ENCODE data around the gene CDSN.
"Not testable (repeated sequence)": the region's sequence is repeated elsewhere in the genome, so short reads cannot be mapped to it uniquely, and the experiment has no call there.

CDSN gene, protein sequence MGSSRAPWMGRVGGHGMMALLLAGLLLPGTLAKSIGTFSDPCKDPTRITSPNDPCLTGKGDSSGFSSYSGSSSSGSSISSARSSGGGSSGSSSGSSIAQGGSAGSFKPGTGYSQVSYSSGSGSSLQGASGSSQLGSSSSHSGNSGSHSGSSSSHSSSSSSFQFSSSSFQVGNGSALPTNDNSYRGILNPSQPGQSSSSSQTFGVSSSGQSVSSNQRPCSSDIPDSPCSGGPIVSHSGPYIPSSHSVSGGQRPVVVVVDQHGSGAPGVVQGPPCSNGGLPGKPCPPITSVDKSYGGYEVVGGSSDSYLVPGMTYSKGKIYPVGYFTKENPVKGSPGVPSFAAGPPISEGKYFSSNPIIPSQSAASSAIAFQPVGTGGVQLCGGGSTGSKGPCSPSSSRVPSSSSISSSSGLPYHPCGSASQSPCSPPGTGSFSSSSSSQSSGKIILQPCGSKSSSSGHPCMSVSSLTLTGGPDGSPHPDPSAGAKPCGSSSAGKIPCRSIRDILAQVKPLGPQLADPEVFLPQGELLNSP

DNA sequence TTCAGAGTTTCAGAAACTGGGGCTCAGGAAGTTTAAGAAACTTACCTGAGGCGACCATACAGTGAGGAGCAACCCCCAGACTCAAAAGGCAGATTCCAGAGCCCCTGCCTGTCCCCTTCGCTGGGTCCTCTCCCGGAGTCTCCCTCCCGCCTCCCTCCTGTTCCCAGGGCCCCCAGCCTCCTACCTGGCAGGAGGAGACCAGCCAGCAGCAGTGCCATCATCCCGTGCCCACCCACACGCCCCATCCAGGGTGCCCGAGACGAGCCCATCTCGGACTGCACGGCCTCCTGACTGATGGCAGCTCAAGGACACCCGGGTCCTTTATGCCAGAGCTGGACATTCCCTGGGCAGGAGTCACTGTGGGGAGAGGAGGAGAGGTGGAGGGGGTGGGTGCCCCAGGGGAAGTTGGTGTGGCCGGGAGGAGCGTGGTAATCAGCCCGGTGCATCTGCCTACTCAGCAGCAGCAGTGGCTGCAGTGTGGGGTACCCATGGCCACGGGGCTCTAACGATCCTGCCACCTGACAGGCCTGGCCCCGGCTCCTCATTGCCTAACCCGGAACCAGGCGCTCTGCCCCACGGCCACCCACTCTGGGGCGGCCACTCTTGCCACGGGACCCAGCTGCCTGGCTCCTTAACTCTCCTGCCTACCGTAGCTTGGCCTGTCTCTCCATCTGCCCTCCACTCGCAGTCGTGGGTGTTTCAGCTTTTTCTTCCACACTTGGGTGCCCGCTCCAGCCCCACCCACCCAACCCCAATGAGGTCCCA lies at the start of gene CDSN:
Gene CDSN (minus strand): TSS at position 296 of the 765 bp plus-strand sequence. CDS start 27 bp downstream, at position 269.
- DNase-seq (ENCODE audit: low read depth in 2 of 2), result no peak

DNA sequence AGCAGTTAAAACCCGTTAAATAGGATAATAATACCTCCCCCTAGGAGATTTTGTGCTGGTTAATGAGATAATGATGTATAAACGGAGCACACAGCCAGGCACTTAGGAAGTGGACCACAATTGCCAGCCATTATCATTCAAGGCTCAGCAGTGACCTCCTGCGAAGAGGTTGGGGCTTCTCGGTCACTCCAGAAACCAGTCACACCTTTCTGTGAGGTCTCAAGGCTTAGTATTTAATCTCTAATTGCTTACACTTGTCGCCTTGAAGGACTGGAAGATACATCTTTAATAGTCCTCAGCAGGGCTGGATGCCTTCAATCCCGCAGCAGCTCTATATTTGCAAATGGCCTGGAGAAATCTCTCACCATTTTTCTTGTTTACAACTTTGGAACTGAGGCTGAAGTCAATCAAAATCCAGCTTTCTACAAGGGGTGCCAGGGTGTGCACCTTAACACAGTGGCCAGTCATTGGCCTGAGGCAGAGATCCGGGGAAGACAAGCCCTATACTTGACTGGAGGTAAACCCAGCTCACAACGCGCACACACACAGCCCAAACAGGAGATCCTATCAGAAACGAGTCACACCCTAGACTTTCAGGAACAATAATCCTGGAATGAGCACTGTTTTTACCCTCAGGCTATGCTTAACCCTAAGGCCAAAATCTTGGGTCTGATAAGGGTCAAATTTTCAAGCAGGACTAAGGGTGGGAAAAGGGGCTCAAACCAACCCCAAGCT lies 49.0 kb upstream of the CDSN start:
- no peak for DNase-seq (ENCODE audit: low read depth in 2 of 2)

DNA sequence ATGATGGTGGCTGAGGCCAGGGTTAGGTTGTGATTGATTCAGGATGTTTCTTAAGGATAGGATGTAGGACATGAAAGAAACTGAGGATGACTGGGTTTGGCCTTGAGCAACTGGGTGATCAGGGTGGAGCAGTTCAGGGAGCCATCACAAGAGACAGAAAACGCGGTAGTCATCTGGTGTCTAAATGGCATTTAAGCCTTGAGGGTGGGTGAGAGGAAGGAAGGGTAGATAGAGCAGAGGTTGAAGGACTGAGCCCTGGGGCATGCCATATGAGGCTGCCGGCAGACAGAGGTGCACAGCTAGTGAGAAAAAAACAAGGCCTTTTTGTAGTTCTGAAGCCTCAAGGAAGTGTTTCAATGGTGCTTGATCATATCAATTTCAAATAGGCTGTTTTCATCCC lies 48.4 kb upstream of the CDSN start:
- DNase-seq (ENCODE audit: low read depth in 2 of 2), result no peak

DNA sequence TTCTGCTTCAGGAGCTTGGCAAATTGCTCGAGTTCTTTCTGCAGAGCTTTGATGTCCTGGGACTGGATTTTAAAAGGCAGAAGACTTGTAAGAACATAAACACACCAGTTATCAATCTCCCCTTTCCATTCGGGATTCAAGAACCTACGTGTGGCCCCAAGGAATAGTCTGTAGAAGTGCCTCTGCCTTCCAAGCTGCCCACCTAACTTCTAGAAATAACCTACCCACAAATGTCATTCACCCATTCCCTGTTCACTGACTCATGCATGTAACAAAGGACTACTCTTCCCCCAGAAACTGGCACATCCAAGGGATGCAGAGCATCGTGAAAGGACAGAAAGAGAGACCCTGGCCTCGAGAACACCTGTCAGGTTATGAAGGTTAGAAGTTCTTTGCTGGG lies 45.7 kb upstream of the CDSN start:
- no peak for DNase-seq (ENCODE audit: low read depth in 2 of 2)

DNA sequence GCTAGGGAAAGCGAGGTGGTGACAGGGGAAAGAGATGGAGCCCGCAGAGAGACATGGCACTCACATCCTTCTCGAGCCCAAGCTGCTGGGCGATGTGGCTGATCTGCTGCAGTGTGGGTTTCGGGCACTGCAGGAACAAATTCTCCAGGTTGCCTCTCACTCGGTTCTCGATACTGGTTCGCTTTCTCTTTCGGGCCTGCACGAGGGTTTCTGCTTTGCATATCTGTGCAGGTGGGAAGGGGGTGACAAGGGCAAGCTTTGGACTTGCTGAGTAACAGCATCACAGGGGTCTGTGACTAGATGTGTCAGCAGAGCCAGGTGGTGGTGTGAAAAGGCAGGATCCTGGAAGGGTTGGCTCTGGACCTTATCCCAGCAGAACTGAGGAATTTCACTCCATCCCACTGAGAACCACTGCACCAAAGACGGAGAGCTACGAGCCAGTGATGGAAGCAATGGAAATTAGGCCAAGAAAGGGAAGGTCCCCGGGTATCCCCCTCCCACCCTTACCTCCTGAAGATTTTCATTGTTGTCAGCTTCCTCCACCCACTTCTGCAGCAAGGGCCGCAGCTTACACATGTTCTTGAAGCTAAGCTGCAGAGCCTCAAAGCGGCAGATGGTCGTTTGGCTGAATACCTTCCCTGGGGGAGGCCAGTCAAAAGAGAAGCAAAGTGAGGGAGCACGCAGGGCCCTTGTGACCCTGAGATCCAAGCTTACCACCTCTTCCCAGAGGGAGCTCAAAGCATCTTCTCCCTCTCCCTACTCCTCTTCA lies 45.0 kb upstream of the CDSN start:
- DNase-seq (ENCODE audit: low read depth in 2 of 2), result not testable (repeated sequence)

DNA sequence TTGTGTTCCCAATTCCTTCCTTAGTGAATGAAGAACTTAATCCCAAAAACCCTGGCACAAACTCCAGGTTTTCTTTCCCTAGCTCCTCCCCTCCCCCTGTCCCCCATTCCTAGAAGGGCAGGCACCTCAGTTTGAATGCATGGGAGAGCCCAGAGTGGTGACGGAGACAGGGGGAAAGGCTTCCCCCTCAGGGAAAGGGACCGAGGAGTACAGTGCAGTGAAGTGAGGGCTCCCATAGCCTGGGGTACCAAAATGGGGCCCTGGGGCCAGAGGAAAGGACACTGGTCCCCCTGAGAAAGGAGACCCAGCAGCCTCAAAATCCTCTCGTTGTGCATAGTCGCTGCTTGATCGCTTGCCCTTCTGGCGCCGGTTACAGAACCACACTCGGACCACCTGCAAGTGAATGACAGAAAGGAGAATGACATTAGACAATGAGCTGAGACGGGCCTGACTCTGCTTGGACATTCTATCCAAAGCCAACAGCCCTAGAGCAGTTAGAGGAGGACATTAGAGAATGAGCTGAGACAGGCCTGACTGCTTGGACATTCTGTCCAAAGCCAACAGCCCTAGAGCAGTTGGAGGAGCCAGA lies 44.3 kb upstream of the CDSN start:
- DNase-seq (ENCODE audit: low read depth in 2 of 2), result not testable (repeated sequence)

DNA sequence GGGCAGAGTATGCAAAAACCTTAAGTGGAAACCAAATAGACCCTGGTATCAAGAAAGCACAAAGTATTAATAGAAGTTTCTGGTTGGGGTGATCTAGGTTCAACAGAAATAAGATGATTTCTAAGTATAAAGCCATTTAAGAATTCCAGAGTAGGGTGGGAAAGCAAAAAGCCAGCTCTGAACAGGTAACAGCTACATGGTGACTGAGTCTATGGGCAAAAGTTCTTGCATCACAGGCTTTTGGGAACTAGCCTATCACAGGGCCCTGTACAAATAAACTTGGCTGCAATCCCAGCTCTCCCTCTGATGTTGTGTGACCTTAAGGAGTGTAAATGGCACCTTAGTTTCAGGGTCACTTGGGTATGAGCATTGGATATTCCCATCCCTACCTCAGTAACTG lies 43.7 kb upstream of the CDSN start:
- DNase-seq (ENCODE audit: low read depth in 2 of 2), result no peak

DNA sequence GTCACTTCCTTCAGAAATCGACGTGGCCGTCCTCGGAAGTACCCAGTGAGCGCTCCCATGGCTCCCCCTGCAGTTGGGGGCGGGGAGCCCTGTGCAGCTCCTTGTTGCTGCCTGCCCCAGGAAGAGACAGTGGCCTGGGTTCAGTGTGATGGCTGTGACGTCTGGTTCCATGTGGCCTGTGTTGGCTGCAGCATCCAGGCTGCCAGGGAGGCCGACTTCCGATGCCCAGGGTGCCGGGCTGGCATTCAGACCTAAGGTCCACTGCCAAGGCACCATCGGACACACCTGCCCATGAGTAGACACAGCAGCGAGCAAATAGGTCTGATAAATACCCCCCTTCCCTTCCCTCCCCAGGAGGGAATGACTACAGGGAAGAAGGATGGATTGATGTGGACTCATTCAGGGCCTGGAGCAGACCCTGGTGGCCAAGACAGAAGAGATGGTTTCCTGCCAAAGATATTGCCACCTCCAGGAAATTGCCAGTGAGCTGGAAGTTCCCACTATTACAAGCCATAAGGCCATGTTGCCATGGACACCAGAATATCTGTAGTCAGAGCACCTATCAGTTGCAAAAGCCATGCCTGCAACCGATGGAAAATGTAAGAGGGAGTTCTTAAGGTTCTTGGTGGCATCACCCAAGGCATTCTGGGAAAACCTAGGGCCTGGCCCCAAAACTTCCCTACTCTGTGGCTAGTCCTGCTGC lies 42.4 kb upstream of the CDSN start:
- no peak for DNase-seq (ENCODE audit: low read depth in 2 of 2)

DNA sequence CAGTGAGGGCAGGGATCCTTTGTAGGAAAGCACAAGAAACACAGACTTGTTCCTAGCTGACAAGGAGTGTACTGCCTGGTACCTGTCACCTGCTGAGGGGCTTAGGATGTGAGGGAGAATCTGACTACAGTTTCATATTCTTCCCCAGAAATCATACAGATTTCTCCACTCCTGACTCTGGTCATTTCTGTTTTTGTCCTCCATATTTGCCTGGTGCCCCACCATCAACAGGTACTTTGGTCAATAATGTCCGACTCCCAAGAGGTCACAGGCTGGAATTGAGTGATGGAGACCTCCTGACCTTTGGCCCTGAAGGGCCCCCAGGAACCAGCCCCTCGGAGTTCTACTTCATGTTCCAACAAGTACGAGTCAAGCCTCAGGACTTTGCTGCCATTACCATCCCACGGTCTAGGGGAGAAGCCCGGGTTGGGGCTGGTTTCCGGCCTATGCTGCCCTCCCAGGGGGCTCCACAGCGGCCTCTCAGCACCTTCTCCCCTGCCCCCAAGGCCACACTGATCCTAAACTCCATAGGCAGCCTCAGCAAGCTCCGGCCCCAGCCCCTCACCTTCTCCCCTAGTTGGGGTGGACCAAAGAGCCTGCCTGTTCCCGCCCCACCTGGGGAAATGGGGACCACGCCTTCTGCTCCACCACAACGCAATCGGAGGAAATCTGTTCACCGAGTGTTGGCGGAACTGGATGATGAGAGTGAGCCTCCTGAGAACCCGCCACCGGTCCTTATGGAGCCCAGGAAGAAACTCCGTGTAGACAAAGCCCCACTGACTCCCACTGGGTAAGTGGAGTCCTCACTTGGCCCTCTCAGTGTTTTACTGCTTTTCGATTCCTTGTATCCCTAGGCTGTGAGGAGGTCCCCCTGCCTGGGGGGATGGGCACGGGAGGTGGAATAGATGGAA lies 41.2 kb upstream of the CDSN start:
- DNase-seq (ENCODE audit: low read depth in 2 of 2), result no peak

DNA sequence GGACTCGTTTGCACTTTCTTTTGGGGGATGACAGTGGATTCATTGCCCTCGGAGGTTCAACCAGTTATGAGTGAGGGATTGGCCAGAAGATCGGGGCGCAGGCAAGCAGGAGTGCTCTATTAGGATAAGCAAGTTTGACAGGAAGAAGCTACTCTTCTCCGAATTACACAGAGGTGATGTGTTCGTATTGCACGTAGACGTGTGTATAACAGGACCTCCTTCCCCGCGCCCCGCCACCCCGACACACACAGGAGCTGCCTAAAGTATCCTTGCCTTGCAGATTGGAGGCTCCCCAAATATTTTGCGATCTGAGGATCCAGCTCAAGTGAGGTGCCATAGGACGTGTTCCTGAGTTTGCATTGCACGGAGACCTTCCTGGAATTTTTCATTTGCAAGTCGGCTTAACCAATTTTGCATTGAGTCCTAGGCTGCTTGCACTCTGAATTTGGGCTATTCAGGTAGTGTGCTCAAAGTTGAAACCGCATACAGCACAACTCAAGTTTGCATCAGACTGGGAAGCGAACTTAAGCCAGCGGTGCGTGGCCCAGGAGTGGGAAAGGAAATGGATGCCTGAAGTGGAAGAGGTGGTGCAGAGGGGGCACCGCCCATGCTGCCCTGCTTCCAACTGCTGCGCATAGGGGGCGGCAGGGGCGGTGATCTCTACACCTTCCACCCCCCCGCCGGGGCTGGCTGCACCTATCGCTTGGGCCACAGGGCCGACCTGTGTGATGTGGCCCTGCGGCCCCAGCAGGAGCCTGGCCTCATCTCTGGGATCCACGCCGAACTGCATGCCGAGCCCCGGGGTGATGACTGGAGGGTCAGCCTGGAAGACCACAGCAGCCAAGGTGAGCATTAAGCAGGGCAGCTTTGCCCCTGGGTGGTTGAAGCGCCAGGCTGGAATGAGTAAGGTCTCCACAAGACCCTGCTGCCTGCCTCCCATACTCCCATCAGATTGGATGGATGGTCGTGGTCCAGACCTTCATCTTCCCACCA lies 38.9 kb upstream of the CDSN start:
- DNase-seq (ENCODE audit: low read depth in 2 of 2), result peak in 1 of 2 donors; percentile 13

DNA sequence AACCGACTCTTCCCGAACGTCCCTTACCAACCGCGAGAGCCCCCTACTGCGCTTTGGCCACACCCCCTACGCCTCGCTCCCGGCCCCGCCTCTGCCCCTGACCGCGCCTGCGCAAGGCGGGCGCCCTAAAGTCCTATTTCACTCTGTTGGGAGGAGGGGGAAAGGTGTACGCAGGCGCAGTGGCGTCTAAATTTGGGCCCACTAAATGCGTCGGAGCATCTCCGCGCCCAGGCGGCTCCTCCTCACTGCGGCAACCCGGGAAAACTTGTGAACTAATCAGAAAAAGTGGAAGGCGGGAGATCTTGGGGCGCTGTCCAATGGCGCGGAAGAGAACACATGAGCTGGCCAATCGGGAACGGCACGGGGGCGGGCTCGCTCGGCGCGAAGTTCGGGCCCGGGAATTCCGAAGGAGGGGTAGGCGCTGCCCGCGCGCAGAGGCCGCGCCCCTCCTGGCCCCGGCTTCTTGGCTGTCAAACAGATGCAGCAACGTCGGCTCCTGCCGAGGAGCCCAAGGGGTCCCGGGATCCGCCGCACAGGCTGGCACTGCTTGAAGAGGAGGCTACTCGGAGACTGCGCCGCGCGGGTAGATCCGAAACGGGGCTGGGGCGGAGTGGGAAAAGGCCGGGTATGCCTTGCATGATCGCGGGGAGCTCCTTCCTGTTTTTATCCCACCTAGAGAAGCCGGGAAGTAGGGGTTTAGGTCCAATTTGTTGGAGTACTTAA lies 38.1 kb upstream of the CDSN start, which contains the start of gene TCF19:
Gene TCF19 (plus strand): TSS at position 450 of the 723 bp plus-strand sequence. CDS start 881 bp downstream, outside the sequence.
- peak; percentile 96 to 99 for DNase-seq (ENCODE audit: low read depth in 2 of 2)

DNA sequence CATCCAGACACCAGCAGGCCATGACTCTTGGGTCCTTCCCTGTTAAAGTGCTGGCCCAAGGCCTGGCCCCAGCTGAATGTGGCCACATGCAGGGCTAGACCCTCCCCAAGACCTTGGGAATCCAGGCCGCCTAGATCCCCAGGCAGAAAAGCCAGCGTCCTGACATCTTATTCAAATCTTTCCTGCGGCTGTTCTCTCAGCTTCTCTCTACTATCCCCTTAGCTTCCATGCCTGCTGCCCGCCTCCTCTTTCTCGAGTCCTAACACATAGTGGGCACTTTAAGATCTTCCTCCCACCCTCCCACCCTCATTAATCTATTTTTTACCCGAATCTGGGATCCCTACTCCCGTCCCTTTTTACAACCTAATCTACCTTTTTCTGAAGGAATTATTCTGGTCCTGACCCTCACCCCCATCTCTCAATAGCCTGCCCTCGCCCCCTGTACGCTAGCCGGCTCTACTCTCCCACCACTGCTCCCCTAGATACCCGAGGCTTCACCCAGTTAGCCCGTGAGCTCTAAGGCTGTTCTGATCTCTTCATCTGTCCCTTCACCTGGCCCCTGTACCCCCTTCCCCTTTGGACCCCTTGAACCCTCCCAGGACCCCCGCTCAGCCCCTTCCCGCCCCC lies 37.4 kb upstream of the CDSN start, which contains the start of gene CCHCR1:
Gene CCHCR1 (minus strand): TSS at position 290 of the 627 bp plus-strand sequence. CDS start 202 bp downstream, at position 88.
- DNase-seq (ENCODE audit: low read depth in 2 of 2), result no peak

DNA sequence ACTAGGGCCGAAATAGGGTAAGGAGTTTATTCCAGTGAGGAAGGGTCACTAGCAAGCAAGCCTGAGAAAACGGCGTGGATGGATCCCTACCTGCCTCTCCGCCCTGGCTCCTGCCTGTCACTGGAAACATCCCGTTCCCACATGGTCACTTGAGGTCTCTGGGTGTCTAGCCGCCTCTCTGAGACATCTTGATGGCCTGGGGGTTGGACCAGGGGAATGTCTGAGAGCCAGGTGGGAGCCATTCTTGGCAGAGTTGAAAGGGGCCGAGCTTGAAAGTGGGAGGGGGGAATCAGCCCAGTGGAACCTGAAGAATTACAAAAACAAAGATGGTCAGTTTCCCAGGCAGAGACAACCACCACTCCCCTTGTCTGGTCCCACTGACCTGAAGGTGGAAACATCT lies 36.4 kb upstream of the CDSN start:
- no peak for DNase-seq (ENCODE audit: low read depth in 2 of 2)

DNA sequence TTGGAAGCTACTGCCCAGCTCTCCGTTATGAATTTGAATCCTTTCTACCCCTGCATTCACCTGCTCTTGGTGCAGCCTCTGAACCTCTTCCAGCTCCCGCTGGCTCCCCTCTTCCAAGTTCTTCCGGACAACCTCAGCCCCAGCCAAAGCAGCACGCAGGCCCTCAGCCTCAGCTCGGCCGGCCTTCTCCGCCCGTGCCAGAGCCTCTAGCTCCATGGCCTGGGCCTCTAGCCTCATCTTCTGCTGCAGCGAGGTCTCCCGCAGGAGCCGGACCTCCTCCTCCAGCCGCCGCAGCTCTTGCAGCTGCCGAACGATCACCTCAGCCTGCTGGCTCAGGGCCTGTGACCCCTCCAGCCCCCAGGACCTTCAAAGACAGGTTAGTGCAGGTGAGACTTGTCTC lies 34.2 kb upstream of the CDSN start:
- no peak for DNase-seq (ENCODE audit: low read depth in 2 of 2)

DNA sequence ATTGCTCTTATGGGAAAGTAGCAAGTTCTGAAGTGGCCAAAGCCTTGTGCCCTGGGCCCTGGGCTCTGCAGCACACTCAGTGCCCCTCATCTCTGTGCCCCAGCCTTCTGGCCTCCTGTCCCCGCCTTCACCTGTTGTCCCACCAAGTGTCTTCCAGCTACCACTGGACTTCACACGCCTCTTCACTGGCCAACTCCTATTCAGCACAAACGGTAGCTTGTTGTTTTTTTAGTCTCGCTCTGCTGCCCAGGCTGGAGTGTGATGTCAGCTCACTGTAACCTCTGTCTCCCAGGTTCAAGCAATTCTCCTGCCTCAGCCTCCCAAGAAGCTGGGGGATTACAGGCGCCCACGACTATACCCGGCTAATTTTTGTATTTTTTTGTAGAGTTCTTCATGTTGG lies 32.5 kb upstream of the CDSN start:
- no peak for DNase-seq (ENCODE audit: low read depth in 2 of 2)

DNA sequence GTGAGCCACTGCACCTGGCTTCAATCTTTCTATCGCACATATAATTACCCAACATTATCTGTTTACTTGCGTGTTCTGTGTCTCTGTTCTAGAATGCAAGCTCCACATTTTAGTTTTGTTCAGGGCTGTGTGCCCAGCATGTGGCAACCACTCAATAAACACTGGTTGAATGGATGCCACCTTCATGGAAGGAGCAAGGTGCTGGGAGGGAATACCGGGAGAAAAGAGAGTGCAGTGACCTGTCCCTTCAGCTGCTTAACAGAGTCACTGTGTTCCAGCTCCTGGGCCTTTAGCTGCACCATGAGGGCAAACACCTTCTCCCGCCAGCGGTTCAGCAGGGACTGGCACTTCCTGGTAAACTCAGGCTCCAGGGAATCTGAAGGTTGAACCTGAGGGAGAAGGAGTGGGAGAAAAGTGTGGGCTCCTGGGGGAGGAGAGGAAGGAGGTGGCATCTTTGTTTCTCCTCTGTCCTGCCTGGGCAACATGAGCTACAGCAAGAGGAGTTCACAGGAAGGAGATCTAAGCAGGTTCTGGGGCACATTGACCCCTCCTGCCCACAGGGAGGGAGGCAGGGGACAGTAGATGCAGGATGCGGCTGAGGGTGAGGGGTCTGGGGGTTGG lies 29.7 kb upstream of the CDSN start:
- DNase-seq (ENCODE audit: low read depth in 2 of 2), result no peak

Data from stimulated activated CD8-positive, alpha-beta memory T cell treated with anti-CD3 and anti-CD28 coated beads, Interleukin-2, amount 100 ng/mL, for 48 hours (primary cell).